GM10248 (cell line): ENCODE measurements around the gene LOXHD1.

ENCODE experiments used
- CTCF ChIA-PET: fragments of 300-600 bp; sonication (Branson Sonifier 250); formaldehyde crosslinking; extraction: SDS; loops from one replicate; lab custom pipeline; 2021; ENCODE audit warnings: antibody characterized with exemption; lab: Yijun Ruan, JAX
- POLR2A ChIA-PET: fragments of 350-650 bp; sonication (Branson Sonifier 250); formaldehyde crosslinking; extraction: SDS; loops from one replicate; lab custom pipeline; 2020; ENCODE audit warnings: antibody characterized with exemption; lab: Yijun Ruan, JAX
- DNase-seq: peaks from one replicate; pipeline ENCODE4 v3.0.0; 2012; ENCODE audit errors: extremely low spot score
- CTCF ChIP-seq: IDR thresholded peaks from 2 replicates; pipeline ENCODE4 v1.5.1; 2012; ENCODE audit warnings: mild to moderate bottlenecking, low read depth; ENCODE audit errors: extremely low read depth, missing control alignments, control extremely low read depth

Gene LOXHD1

GRCh38 chr18:46657115-46657955 lies at the start of gene LOXHD1:
LOXHD1 (minus strand) TSS chr18:46657220; CDS start chr18:46657033, 187 bp downstream.
- ChIA-PET CTCF (interaction anchor here (0.6 to 11.8 kb wide), 51 partner anchors 9 to 1036 kb away, joined by 3 to 148 read pairs (median 4); a partner anchor contains a TSS), POLR2A (no interaction called here)
- TF ChIP-seq CTCF: no peak
- DNase-seq: no peak

- ChIA-PET CTCF (no interaction called here), POLR2A (no interaction called here)
- no peak for DNase-seq
- no peak for TF ChIP-seq CTCF
Observed at GRCh38 chr18:46705521-46705920, 48.5 kb upstream of the LOXHD1 start.

- CTCF ChIA-PET: no interaction called here
- no peak for TF ChIP-seq CTCF
- POLR2A ChIA-PET: no interaction called here
- no peak for DNase-seq
Observed at GRCh38 chr18:46704816-46705215, 47.8 kb upstream of the LOXHD1 start.

GRCh38 chr18:46704189-46704588 lies 47.2 kb upstream of the LOXHD1 start:
- POLR2A ChIA-PET: no interaction called here
- CTCF ChIA-PET: no interaction called here
- no peak for DNase-seq
- TF ChIP-seq CTCF: no peak

- TF ChIP-seq CTCF: no peak
- no peak for DNase-seq
- CTCF ChIA-PET: interaction anchor here (1.5 to 2.0 kb wide), 2 partner anchors 9 to 45 kb away, joined by 3 to 6 read pairs; partner anchors contain the start of gene LOXHD1
- POLR2A ChIA-PET: no interaction called here
Observed at GRCh38 chr18:46702471-46702870, 45.5 kb upstream of the LOXHD1 start.

- ChIA-PET POLR2A (no interaction called here), CTCF (no interaction called here)
- TF ChIP-seq CTCF: no peak
- DNase-seq: no peak
Observed at GRCh38 chr18:46700066-46700824, 43.2 kb upstream of the LOXHD1 start.
